ENCODE measurements around the gene INSL4.
A peak's percentile ranks its signal among the peaks of the same experiment; 100 is the strongest.

INSL4 gene

GRCh38 chr9:5231212-5231611 lies at the start of gene INSL4:
TSS of gene INSL4 (plus strand) at chr9:5231419. CDS start at chr9:5231524, 105 bp downstream.
- no peak for DNase-seq (ENCODE audit: low spot score)

DNA sequence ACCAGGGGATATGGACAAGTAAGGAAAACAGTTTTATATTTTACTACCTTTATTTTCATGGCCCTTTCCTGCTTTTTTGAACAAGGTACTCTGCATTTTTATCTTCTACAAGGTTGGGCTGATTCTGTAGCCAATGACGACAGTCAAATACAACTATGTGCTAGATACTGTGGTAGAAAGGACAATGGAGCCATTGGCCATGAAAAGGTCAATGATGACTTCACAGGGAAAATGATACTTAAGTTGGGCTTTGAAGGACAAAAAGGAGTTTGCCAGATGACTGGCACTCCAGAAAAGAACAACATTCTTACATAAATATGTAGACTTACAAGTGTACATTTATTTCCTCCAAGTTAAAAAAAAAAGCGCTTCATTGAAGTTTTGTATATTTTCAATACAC lies 46.4 kb upstream of the INSL4 start:
- no peak for DNase-seq (ENCODE audit: low spot score)

DNA sequence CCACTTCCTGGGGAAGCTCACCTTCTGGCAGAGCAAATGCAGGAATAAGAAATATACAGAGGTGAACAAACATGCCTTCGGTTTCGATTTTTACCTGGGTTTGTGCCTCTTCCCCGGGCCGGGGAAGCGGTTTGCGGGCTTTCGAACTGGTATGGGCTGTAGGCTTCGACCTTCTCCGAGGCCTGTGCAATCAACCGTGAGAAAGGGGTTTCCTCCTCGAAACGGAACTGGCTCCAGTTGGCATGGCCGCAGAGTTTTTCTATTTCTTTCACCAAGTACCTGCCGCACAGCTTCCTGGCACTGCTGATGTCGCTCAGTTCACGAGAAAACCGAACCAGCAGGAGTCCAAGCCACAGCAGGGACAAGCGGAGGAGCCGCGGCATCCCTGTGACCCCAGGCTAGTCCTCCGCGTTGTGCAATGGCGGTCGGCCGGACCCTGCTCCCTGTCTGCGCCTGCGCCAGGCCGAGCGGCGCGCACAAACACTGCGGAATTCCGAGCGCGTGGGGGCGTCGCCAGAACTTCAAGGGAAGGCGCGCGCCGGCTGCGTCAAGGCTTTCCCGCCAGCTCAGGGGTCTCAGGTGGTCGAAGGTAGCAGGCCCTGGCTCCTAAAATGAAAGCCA lies 45.9 kb upstream of the INSL4 start, which contains the start of gene INSL6:
TSS of gene INSL6 (minus strand) at position 420 of the 621 bp plus-strand sequence. CDS start at position 383, 37 bp downstream.
- DNase-seq (ENCODE audit: low spot score), result no peak

- peak; percentile 76 for DNase-seq (ENCODE audit: low spot score)
These were observed 44.6 kb upstream of the INSL4 start for GRCh38 chr9:5186416-5187169.

DNA sequence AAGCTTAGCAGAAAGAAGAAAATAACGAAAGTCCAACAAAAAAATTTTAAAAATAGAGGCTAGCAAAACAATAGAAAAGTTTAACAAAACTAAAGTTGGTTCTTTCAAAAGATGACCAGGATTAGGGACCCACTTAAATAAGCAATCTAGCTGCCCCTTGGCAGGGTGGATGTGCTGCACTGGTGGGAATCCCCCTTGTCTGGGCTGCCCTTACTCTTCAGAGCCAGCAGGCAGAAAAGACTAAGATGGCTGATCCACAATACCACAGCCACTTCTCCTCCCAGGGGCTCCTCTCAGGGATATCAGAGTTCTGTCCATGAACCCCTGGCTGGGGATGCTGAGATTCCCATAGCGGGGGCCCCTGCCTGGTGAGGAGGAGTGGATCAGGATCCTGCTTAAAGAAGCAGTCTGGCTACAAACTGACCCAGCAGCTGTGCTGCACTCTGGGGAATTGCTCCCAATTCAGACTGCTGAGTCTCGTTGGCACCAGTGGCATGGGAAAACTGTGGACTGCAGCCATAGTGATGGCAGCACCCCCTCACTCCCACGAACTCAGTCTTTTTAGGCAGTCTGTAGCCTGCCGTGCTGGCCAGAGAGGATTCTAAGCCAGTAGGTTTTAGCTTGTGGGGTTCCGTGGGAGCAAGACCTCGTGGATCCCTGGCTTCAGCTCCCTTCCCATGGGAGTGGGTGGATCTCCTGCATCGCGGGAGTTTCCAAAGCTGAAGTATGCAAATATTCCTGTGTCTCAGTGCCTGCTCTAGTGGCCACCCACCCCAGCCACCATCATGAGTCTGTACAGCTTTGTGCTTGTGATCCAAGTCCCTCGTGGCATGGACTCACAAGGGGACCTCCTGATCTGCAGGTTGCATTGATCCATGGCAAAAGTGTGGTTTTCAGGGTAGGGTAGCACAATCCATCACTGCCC lies 42.9 kb upstream of the INSL4 start:
- DNase-seq (ENCODE audit: low spot score), result no peak

DNA sequence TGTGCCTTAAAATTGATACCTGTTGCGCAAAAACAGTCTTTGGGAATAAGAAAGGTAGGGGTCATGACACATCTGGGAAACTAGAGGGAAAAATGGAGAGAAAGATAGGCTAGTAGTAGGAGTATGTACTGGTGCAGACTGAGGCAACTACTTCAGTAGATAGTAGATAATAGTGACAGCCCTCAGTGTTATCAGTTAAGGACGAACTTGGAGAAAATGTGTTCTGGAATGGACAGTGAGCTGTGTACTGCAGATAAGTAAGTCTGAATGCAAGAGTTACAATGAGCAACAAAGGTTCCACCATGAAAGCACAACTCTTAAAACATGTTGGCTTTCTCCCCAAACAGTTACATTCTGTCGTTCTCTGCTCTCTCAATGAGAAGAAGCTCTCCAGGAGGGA lies 39.2 kb upstream of the INSL4 start:
- DNase-seq (ENCODE audit: low spot score), result no peak

DNA sequence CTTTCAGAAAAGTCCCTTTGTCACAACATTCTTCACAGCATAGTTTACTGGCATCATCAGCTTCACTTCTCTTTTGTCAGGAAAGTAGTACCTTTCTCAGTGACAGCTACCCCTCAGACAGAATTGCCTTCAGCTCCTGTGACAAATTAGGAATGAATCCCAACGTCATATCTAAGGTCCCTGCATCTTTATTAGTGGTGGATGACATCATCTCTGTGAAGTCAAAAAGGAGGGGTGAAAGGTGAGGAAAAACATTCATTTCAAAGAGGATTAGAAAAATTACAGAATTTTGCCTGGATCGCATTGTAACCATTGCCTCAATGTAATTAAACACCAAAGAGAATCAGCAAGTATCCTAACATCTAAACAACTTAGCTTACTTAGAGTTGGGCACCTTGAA lies 37.9 kb upstream of the INSL4 start:
- no peak for DNase-seq (ENCODE audit: low spot score)

DNA sequence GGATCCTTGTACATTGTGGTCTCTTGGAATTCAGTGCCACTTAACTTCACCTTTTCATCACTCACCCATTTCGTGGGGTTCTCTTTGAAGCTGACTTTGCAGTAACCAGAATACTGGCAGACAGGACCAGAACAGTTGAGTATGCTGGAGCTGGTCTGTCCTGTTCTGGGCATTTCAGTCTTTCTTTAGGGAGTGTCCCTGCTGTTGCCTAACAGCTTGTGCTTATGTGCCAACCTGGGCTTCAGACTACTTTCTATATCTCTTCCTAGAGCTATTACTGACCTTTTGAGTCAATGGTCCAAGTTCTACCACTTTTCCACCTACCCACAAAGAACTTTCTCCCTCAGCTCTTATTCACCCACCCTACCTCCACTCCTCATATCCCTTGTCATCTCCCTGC lies 35.8 kb upstream of the INSL4 start:
- no peak for DNase-seq (ENCODE audit: low spot score)

DNA sequence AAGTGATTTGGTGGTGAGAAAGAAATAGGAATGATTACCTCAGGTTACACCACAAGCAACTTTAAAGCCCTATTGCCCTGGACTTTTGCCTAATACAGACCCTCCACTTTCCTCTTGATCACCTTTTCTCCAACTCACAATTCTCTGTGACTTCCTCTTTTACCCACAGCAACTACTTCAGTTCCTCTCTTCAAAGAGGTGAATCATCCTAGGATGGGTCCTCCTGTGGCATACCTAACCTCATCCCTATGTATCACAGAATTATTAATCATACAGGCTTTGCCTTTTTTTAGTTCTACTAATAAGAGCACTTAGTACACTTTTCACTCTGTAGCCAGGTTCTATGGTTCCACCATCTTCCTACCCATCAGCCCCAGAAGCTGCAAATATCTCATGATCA lies 26.1 kb upstream of the INSL4 start:
- DNase-seq (ENCODE audit: low spot score), result no peak

- peak; percentile 6 for DNase-seq (ENCODE audit: low spot score)
These were observed 665 bp upstream of the INSL4 start for GRCh38 chr9:5230554-5230953.

DNA sequence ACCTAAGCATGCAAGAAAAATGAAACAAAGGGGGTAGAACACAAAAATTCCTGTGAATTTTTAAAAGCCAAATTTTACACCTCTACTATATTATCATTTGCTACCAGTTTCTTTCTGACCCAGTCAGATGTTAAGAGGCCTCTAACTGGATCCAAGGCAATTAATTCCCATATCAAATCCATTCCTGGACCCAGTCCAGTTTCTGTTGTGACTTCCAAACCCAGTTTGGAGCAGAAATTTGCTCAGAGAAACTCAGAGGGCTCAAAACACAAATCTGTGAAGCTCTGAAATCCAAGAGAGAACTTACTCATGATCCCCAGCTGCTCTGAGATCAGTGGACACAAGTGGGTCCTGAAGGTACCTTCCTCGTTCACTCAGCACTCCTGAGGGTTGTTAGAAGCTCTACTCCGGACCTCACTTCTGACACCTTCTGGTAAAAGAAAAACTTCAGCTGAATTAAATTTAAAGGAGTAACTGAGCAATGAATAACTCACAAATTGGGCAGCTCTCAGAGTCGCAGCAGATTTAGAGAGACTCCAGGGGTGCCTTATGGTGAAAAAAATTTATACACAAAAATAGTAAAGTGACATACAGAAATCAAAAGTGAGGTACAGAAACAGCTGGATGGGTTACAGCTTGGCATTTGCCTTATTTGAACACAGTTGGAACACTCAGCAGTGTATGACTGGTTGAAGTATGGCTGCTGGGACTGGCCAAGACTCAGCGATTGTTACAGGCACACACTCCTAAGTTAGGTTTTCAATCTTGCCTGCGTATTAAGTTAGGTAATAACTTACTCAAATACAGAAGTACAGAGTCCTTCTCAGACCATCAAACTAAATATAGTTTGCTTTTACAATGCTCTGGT lies 32.4 kb downstream of the INSL4 start:
- DNase-seq (ENCODE audit: low spot score), result no peak

GRCh38 chr9:5264219-5264595 lies 33.0 kb downstream of the INSL4 start:
- DNase-seq (ENCODE audit: low spot score), result no peak

- DNase-seq (ENCODE audit: low spot score), result no peak
These were observed 34.7 kb downstream of the INSL4 start for GRCh38 chr9:5265939-5266338.

GRCh38 chr9:5269249-5269715 lies 38.1 kb downstream of the INSL4 start:
- DNase-seq (ENCODE audit: low spot score), result peak; percentile 19

DNA sequence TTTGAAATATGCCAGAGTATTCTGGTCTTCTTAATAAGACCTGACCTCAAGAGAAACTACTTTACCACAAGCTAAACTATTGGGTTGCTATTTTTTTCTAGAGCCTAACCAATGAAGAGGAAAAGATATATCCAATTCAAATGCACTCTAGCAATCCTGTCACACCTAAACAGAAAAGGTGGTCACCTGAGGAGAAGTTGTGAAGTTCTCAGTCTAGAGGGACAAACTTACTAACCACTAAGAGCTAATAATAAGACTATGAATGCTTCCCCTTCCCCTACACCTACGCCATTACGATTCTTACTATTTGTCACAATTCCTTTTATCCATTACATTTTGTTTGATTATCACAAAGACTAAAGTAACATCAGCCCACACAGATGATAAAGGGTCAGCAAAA lies 43.6 kb downstream of the INSL4 start:
- DNase-seq (ENCODE audit: low spot score), result no peak

DNA sequence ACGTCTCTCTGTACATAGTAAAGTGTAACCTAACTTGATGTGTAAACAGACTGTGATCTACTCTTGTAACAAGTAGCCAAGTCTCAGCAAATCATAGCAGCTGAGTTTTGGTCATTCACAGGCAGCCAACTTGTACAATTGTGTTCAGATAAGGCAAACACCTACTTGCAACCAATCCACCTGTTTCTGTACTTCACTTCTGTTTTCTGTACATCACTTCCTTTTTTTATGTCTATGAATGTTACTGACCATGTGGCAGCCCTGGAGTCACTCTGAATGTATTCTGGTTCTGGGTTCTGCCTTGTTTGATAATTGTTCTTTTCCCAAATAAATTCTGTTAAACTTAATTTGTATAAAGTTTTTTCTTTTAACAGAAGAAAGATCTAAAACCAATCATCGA lies 47.3 kb downstream of the INSL4 start:
- DNase-seq (ENCODE audit: low spot score), result no peak
